ENCODE data around the gene HSD17B2.

DNA sequence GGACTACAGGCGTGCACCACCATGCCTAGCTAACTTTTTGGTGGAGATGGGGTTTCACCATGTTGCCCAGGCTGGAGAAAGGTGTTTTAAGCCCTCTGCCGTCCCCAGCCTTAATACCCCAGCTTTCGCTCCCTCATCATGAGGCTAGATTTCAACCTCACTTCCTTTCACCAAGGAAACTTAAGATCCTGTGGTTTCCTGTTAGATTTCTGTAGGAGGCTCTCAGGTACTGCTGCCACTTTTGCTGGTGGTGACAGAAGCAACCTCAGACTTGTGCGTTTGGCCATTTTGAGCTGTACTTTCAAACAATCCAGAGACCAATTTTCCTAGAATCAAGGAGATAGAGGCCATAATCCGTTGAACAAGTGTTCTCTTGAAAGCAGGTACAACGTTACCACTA lies 98.7 kb downstream of the HSD17B2 start:
- TF ChIP-seq, protein P1, sequence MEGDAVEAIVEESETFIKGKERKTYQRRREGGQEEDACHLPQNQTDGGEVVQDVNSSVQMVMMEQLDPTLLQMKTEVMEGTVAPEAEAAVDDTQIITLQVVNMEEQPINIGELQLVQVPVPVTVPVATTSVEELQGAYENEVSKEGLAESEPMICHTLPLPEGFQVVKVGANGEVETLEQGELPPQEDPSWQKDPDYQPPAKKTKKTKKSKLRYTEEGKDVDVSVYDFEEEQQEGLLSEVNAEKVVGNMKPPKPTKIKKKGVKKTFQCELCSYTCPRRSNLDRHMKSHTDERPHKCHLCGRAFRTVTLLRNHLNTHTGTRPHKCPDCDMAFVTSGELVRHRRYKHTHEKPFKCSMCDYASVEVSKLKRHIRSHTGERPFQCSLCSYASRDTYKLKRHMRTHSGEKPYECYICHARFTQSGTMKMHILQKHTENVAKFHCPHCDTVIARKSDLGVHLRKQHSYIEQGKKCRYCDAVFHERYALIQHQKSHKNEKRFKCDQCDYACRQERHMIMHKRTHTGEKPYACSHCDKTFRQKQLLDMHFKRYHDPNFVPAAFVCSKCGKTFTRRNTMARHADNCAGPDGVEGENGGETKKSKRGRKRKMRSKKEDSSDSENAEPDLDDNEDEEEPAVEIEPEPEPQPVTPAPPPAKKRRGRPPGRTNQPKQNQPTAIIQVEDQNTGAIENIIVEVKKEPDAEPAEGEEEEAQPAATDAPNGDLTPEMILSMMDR (IDR thresholded peaks at IDR 0.05; ENCODE audit: low read length) = no peak
- TF ChIP-seq EZH2phosphoT487 (IDR thresholded peaks at IDR 0.05; ENCODE audit: low read length) = no peak

Data from MM.1S (cell line).